GM23248 (cell line): Measurements from ENCODE around the gene OR1L1. TPM values are rescaled to one million over a fixed set of nuclear protein-coding genes. Genes with fewer than 3 reads are reported as not detected.

Source experiments
- DNase-seq: peaks from one replicate; pipeline ENCODE4 v3.0.0-alpha.2; 2015
- H2AFZ ChIP-seq: fragments of 200-600 bp; sonication (generic); 2 replicates; pipeline ENCODE4 v1.6.1; 2016; ENCODE audit warnings: antibody characterized with exemption
- H3F3A ChIP-seq: fragments of 200-600 bp; sonication (generic); 2 replicates; pipeline ENCODE4 v1.6.1; 2016; ENCODE audit warnings: mild to moderate bottlenecking, antibody characterized with exemption, mixed run types; ENCODE audit not compliant: insufficient read depth
- H3K27ac ChIP-seq: fragments of 200-600 bp; sonication (generic); 2 replicates; pipeline ENCODE4 v1.5.1; 2016; ENCODE audit warnings: mild to moderate bottlenecking
- H3K27me3 ChIP-seq: fragments of 200-600 bp; sonication (generic); replicated peaks from 2 replicates; pipeline ENCODE4 v1.6.1; 2016; ENCODE audit warnings: mild to moderate bottlenecking; ENCODE audit not compliant: insufficient read depth
- H3K36me3 ChIP-seq: fragments of 200-600 bp; sonication (generic); 2 replicates; pipeline ENCODE4 v1.6.1; 2016; ENCODE audit warnings: low read depth, mild to moderate bottlenecking
- H3K4me1 ChIP-seq: fragments of 200-600 bp; sonication (generic); 2 replicates; pipeline ENCODE4 v1.6.1; 2016; ENCODE audit warnings: mild to moderate bottlenecking; ENCODE audit not compliant: insufficient read depth
- H3K4me2 ChIP-seq: fragments of 200-600 bp; sonication (generic); one replicate; pipeline ENCODE4 v1.6.1; 2016; ENCODE audit warnings: mild to moderate bottlenecking; ENCODE audit not compliant: unreplicated experiment
- H3K4me3 ChIP-seq: fragments of 200-600 bp; sonication (generic); 2 replicates; pipeline ENCODE4 v1.5.1; 2016; ENCODE audit warnings: mild to moderate bottlenecking
- H3K79me2 ChIP-seq: fragments of 200-600 bp; sonication (generic); 2 replicates; pipeline ENCODE4 v1.6.1; 2016; ENCODE audit warnings: mild to moderate bottlenecking; ENCODE audit not compliant: insufficient read depth
- H3K9ac ChIP-seq: fragments of 200-600 bp; sonication (generic); 2 replicates; pipeline ENCODE4 v1.6.1; 2016; ENCODE audit warnings: mild to moderate bottlenecking
- H3K9me2 ChIP-seq: fragments of 200-600 bp; sonication (generic); 2 replicates; pipeline ENCODE4 v1.6.1; 2016; ENCODE audit warnings: mixed run types, mild to moderate bottlenecking, moderate library complexity; ENCODE audit not compliant: insufficient read depth
- H3K9me3 ChIP-seq: fragments of 200-600 bp; sonication (generic); one replicate; pipeline ENCODE4 v1.6.1; 2017; ENCODE audit warnings: low read depth
- H4K20me1 ChIP-seq: fragments of 200-600 bp; sonication (generic); 2 replicates; pipeline ENCODE4 v1.6.0; 2016; ENCODE audit not compliant: insufficient read depth
- EZH2 ChIP-seq: fragments of 200-600 bp; sonication (generic); IDR thresholded peaks from 2 replicates; pipeline ENCODE4 v1.6.1; 2018; ENCODE audit warnings: antibody characterized with exemption, mild to moderate bottlenecking; ENCODE audit not compliant: insufficient read depth, poor library complexity, severe bottlenecking
- EZH2phosphoT487 ChIP-seq: fragments of 200-600 bp; sonication (generic); IDR thresholded peaks from 2 replicates; pipeline ENCODE4 v1.6.1; 2018; ENCODE audit warnings: antibody characterized with exemption, moderate library complexity, mild to moderate bottlenecking, low read depth; ENCODE audit not compliant: insufficient read depth
- WGBS, 2 experiments: methylation state at CpG; one replicate each; pipeline ENCODE4 v1.1.6; 2015 to 2017; ENCODE audit warnings: low lambda C conversion rate in 2 of 2, low coverage in 1 of 2; ENCODE audit errors: missing lambda C conversion rate in 2 of 2; 5-methylcytosine and 5-hydroxymethylcytosine counted together
- in situ Hi-C: fragments of 300-500 bp; cut with MboI; formaldehyde crosslinking; loops from 2 replicates; pipeline ENCODE4 v1.15.0; 2020
- polyA plus RNA-seq: library from polyadenylated mRNA; unstranded; fragments of >200 nt; fragmentation: Nextera tagmentation; extraction: Ambion mirVana; gene quantifications from 2 replicates; pipeline ENCODE4 v1.2.1, GENCODE V29; 2016
- total RNA-seq: library from RNA; depleted of rRNA; stranded (reverse); fragments of >200 nt; shearing (Covaris generic); gene quantifications from 2 replicates; pipeline ENCODE4 v1.2.3, GENCODE V29; 2014; rRNA removed

The OR1L1 gene
- total RNA-seq, result not detected in 2 replicates
- polyA plus RNA-seq, result not detected in 2 replicates

GRCh38 chr9:122661416-122661815 lies at the start of gene OR1L1:
OR1L1 (plus strand) TSS chr9:122661716; CDS start chr9:122661716, 0 bp downstream.
- Histone ChIP-seq H3K4me1 (no peaks in the 10 kb centered on the region), H3K9me2 (no peaks in the 10 kb centered on the region; the same call in 1 of the 2 replicates), H3K4me2 (no peak within 1 kb of the TSS), H3K27me3 (no peaks in the 10 kb centered on the region; the same call in 1 of the 2 replicates), H3K9me3 (no peaks in the 10 kb centered on the region), H3K36me3 (no peaks in the 10 kb centered on the region), H4K20me1 (no peaks in the 10 kb centered on the region), H3K9ac (no peak within 1 kb of the TSS), H3F3A (no peaks in the 10 kb centered on the region), H3K79me2 (no peaks in the 10 kb centered on the region), H3K27ac (no peak within 1 kb of the TSS), H2AFZ (no peak within 1 kb of the TSS), H3K4me3 (no peak within 1 kb of the TSS)
- TF ChIP-seq EZH2 (no peak), EZH2phosphoT487 (no peak)
- in situ Hi-C loops, result no loop called here
- no peak for DNase-seq
- 43 to 57% methylated on average over 2 of the region's 2 CpGs for WGBS, 2 experiments

- H3K27ac ChIP-seq, result no peak within 1 kb of the TSS
- DNase-seq, result no peak
- 95 to 100% methylated on average over 1 of the region's 1 CpG for WGBS, 2 experiments
- in situ Hi-C loops, result no loop called here
- no peak within 1 kb of the TSS for H3K4me3 ChIP-seq
- no peak within 1 kb of the TSS for H2AFZ ChIP-seq
- H3K4me1 ChIP-seq, result no peaks in the 10 kb centered on the region
- H3K4me2 ChIP-seq, result no peak within 1 kb of the TSS
- no peaks in the 10 kb centered on the region for H3F3A ChIP-seq
- no peak within 1 kb of the TSS for H3K9ac ChIP-seq
- no peaks in the 10 kb centered on the region for H4K20me1 ChIP-seq
- H3K9me2 ChIP-seq, result no peaks in the 10 kb centered on the region
- H3K9me3 ChIP-seq, result no peaks in the 10 kb centered on the region
- H3K79me2 ChIP-seq, result no peaks in the 10 kb centered on the region
- TF ChIP-seq EZH2phosphoT487, result no peak
- TF ChIP-seq EZH2, result no peak
- no peaks in the 10 kb centered on the region for H3K27me3 ChIP-seq
- H3K36me3 ChIP-seq, result no peaks in the 10 kb centered on the region
These were observed 47.2 kb upstream of the OR1L1 start, which contains the start of gene OR1Q1 for GRCh38 chr9:122614362-122614761. OR1Q1 (plus strand) TSS chr9:122614738; CDS start chr9:122614738, 0 bp downstream.

GRCh38 chr9:122619996-122620395 lies 41.5 kb upstream of the OR1L1 start:
- H3K4me3 ChIP-seq, result no peak overlapping the region
- no peak for DNase-seq
- no peak overlapping the region for H3K4me2 ChIP-seq
- H3K4me1 ChIP-seq, result no peaks in the 10 kb centered on the region
- no peaks in the 10 kb centered on the region for H3K36me3 ChIP-seq
- no peaks in the 10 kb centered on the region for H3K9me3 ChIP-seq
- H2AFZ ChIP-seq, result no peak overlapping the region
- H3K27me3 ChIP-seq, result no peaks in the 10 kb centered on the region
- H3K27ac ChIP-seq, result no peak overlapping the region
- no peak overlapping the region for H3K9ac ChIP-seq
- no peaks in the 10 kb centered on the region for H3F3A ChIP-seq
- no peaks in the 10 kb centered on the region for H3K9me2 ChIP-seq
- WGBS, 2 experiments, result 58 to 67% methylated on average over 7 of the region's 7 CpGs
- no peaks in the 10 kb centered on the region for H3K79me2 ChIP-seq
- TF ChIP-seq EZH2 (no peak), EZH2phosphoT487 (no peak)
- H4K20me1 ChIP-seq, result no peaks in the 10 kb centered on the region
- in situ Hi-C loops, result no loop called here

GRCh38 chr9:122642226-122642625 lies 19.3 kb upstream of the OR1L1 start:
- no peak overlapping the region for H2AFZ ChIP-seq
- no peaks in the 10 kb centered on the region for H3K27me3 ChIP-seq
- no peaks in the 10 kb centered on the region for H3K9me3 ChIP-seq
- no peaks in the 10 kb centered on the region for H3F3A ChIP-seq
- no peak overlapping the region for H3K9ac ChIP-seq
- TF ChIP-seq EZH2 (no peak), EZH2phosphoT487 (no peak)
- peak; percentile 28 for DNase-seq
- H3K9me2 ChIP-seq, result no peaks in the 10 kb centered on the region; the same call in 1 of the 2 replicates
- in situ Hi-C loops, result no loop called here
- WGBS, 2 experiments, result 15 to 19% methylated on average over 2 of the region's 2 CpGs
- no peaks in the 10 kb centered on the region for H3K79me2 ChIP-seq
- no peaks in the 10 kb centered on the region for H3K36me3 ChIP-seq
- no peaks in the 10 kb centered on the region for H3K4me1 ChIP-seq
- no peaks in the 10 kb centered on the region for H4K20me1 ChIP-seq
- no peak overlapping the region for H3K4me2 ChIP-seq
- no peak overlapping the region for H3K4me3 ChIP-seq
- H3K27ac ChIP-seq, result no peak overlapping the region

- TF ChIP-seq EZH2 (no peak), EZH2phosphoT487 (no peak)
- Histone ChIP-seq H3F3A (no peaks in the 10 kb centered on the region), H3K79me2 (no peaks in the 10 kb centered on the region), H3K4me2 (no peak overlapping the region), H2AFZ (no peak overlapping the region), H3K4me3 (no peak overlapping the region), H3K4me1 (no peaks in the 10 kb centered on the region), H3K27me3 (no peaks in the 10 kb centered on the region), H4K20me1 (no peaks in the 10 kb centered on the region), H3K36me3 (no peaks in the 10 kb centered on the region), H3K9me3 (no peaks in the 10 kb centered on the region), H3K9ac (no peak overlapping the region), H3K27ac (no peak overlapping the region), H3K9me2 (no peaks in the 10 kb centered on the region)
- DNase-seq, result no peak
- in situ Hi-C loops, result no loop called here
- WGBS, 2 experiments, result 0% methylated on average over 1 of the region's 1 CpG
These were observed 5.1 kb upstream of the OR1L1 start for GRCh38 chr9:122656378-122656777.
